Endothelial cell of umbilical vein (primary cell): ENCODE measurements around the gene TRDN. TPM values are rescaled to one million over a fixed set of nuclear protein-coding genes. Genes with fewer than 3 reads are reported as not detected.

Source experiments
- BruUV-seq: library from RNA; stranded (reverse); fragments of 400-500 nt; replicated peaks from 2 replicates; lab custom pipeline; 2021; lab: Mats Ljungman, UMichigan
- CTCF ChIA-PET: fragments of 300-600, 350-600 bp; sonication (Branson Sonifier 250); formaldehyde crosslinking; loops from one replicate; lab custom pipeline; 2021; ENCODE audit warnings: antibody characterized with exemption, inconsistent platforms; lab: Charles Lee
- POLR2A ChIA-PET: fragments of 300-600, 350-600 bp; sonication (Branson Sonifier 250); formaldehyde crosslinking; loops from one replicate; lab custom pipeline; 2021; ENCODE audit warnings: antibody characterized with exemption, inconsistent platforms; lab: Charles Lee
- DNase-seq: peaks from one replicate; pipeline ENCODE4 v3.0.0-alpha.2; 2011; ENCODE audit warnings: low read depth, low spot score
- FAIRE-seq: peaks from 2 replicates; lab custom pipeline; 2011; peaks lifted over from hg19 to GRCh38; lab: Jason Lieb, UNC
- H2AFZ ChIP-seq: 2 replicates; pipeline ENCODE4 v1.6.0; 2012; ENCODE audit warnings: low read depth, low read length, control low read depth, inconsistent platforms
- H3K27ac ChIP-seq: 2 replicates; pipeline ENCODE4 v1.5.1; 2011; ENCODE audit warnings: low read depth, mild to moderate bottlenecking, control low read depth, low read length, moderate library complexity; ENCODE audit not compliant: insufficient read depth
- H3K27me3 ChIP-seq, 2 experiments: 2 replicates each; pipeline versions ENCODE4 v1.6.0 to v1.6.1; 2011; ENCODE audit warnings: low read length in 2 of 2, mixed read lengths in 1 of 2; ENCODE audit not compliant: control insufficient read depth in 2 of 2, insufficient read depth in 2 of 2
- H3K36me3 ChIP-seq, 2 experiments: 2 replicates in 1 of 2; 3 replicates in 1 of 2; pipeline ENCODE4 v1.5.1; 2011; ENCODE audit warnings: low read length in 2 of 2, mild to moderate bottlenecking in 1 of 2, moderate library complexity in 1 of 2; ENCODE audit not compliant: control insufficient read depth in 2 of 2, insufficient read depth in 2 of 2; ENCODE audit errors: extremely low read depth in 1 of 2
- H3K4me1 ChIP-seq: 3 replicates; pipeline ENCODE4 v1.5.1; 2011; ENCODE audit warnings: mild to moderate bottlenecking, low read length; ENCODE audit not compliant: control insufficient read depth, insufficient read depth; ENCODE audit errors: extremely low read depth
- H3K4me2 ChIP-seq: 2 replicates; pipeline ENCODE4 v1.6.1; 2011; ENCODE audit warnings: low read length, control low read depth, mixed read lengths; ENCODE audit not compliant: insufficient read depth
- H3K4me3 ChIP-seq, 3 experiments: fragments of 200-600 bp in 1 of 3; sonication (generic), shearing (Covaris generic) in 1 of 3; replicated peaks in 1 of 3; 2 replicates each; pipeline ENCODE4 v1.5.1; 2011 to 2016; ENCODE audit warnings: control low read depth in 3 of 3, low read length in 3 of 3, mild to moderate bottlenecking in 2 of 3, inconsistent platforms in 1 of 3, low read depth in 1 of 3, moderate library complexity in 1 of 3; ENCODE audit not compliant: insufficient read depth in 1 of 3
- H3K79me2 ChIP-seq: 2 replicates; pipeline ENCODE4 v1.6.0; 2012; ENCODE audit warnings: low read length, inconsistent platforms; ENCODE audit not compliant: control insufficient read depth, insufficient read depth
- H3K9ac ChIP-seq: replicated peaks from 2 replicates; pipeline ENCODE3; 2011; ENCODE audit warnings: low read length, control low read depth; ENCODE audit not compliant: insufficient read depth; ENCODE audit errors: extremely low read depth
- H3K9me1 ChIP-seq: replicated peaks from 3 replicates; pipeline ENCODE4 v1.6.0; 2011; ENCODE audit warnings: mild to moderate bottlenecking, low read length; ENCODE audit not compliant: control insufficient read depth, insufficient read depth; ENCODE audit errors: extremely low read depth
- H3K9me3 ChIP-seq: replicated peaks from 2 replicates; pipeline ENCODE4 v1.5.1; 2012; ENCODE audit warnings: low read length, inconsistent platforms; ENCODE audit not compliant: control insufficient read depth, insufficient read depth
- H4K20me1 ChIP-seq: replicated peaks from 2 replicates; pipeline ENCODE3; 2011; ENCODE audit warnings: mild to moderate bottlenecking, low read length; ENCODE audit not compliant: control insufficient read depth, insufficient read depth; ENCODE audit errors: extremely low read depth
- CTCF ChIP-seq, 2 donors: IDR thresholded peaks; 1 replicate in 1 of 2; 2 replicates in 1 of 2; pipeline ENCODE4 v1.5.1; 2011; ENCODE audit warnings: low read length in 2 of 2, mild to moderate bottlenecking in 2 of 2, moderate library complexity in 2 of 2, control low read depth in 1 of 2, inconsistent platforms in 1 of 2, low read depth in 1 of 2; ENCODE audit not compliant: insufficient read depth in 1 of 2; ENCODE audit errors: extremely low read depth in 1 of 2
- EZH2 ChIP-seq: IDR thresholded peaks from 2 replicates; pipeline ENCODE4 v1.6.1; 2012; ENCODE audit warnings: borderline replicate concordance, low read depth, mild to moderate bottlenecking, moderate library complexity, low read length, inconsistent platforms; ENCODE audit not compliant: severe bottlenecking
- FOS ChIP-seq: IDR thresholded peaks from 2 replicates; pipeline ENCODE4 v1.6.1; 2011; ENCODE audit warnings: mild to moderate bottlenecking, low read length, moderate library complexity, borderline replicate concordance; ENCODE audit not compliant: insufficient read depth
- GATA2 ChIP-seq: IDR thresholded peaks from 2 replicates; pipeline ENCODE4 v1.7.0; 2011; ENCODE audit warnings: low read depth, mild to moderate bottlenecking, moderate library complexity, mixed read lengths, low read length; ENCODE audit not compliant: insufficient read length, insufficient read depth
- JUN ChIP-seq: IDR thresholded peaks from 2 replicates; pipeline ENCODE4 v1.6.1; 2011; ENCODE audit warnings: borderline replicate concordance, low read depth; ENCODE audit not compliant: insufficient read length, insufficient read depth
- MYC ChIP-seq: IDR thresholded peaks from one replicate; pipeline ENCODE4 v1.6.1; 2011; ENCODE audit warnings: mild to moderate bottlenecking, low read depth, low read length
- POLR2A ChIP-seq: IDR thresholded peaks from 2 replicates; pipeline ENCODE4 v1.6.1; 2012; ENCODE audit warnings: low read depth, mild to moderate bottlenecking, control low read depth, low read length
- POLR2AphosphoS5 ChIP-seq: IDR thresholded peaks from 2 replicates; pipeline ENCODE4 v1.6.1; 2012; ENCODE audit warnings: low read depth, mild to moderate bottlenecking, control low read depth, low read length, moderate library complexity; ENCODE audit not compliant: insufficient read depth
- dilution Hi-C: fragments of 300-500 bp; cut with MboI; formaldehyde crosslinking; loops from one replicate; pipeline ENCODE4 v1.15.0; 2019; ENCODE audit warnings: low sequenced_read_pairs; ENCODE audit not compliant: extremely low pct_ligation_motif_present
- intact Hi-C: fragments of 100-400 bp; cut with micrococcal nuclease; formaldehyde crosslinking; loops from one replicate; pipeline ENCODE4 v1.10.0; 2022
- polyA plus RNA-seq, 4 experiments: library from polyadenylated mRNA; depleted of rRNA in 3 of 4; stranded (reverse) in 3 of 4; unstranded in 1 of 4; fragments of >200 nt; gene quantifications; 2 replicates each; pipeline versions ENCODE4 v1.2.1 to v1.2.3, GENCODE V29; 2011 to 2012; ENCODE audit warnings: missing spikeins in 1 of 4
- total RNA-seq: library from RNA; stranded (reverse); gene quantifications from 2 replicates; pipeline ENCODE4 v1.2.3, GENCODE V29; 2021
- TF ChIP-seq, protein P1 (sequence below): IDR thresholded peaks from 2 replicates; pipeline ENCODE4 v1.6.1; 2011; ENCODE audit not compliant: insufficient read depth, insufficient read length

Gene TRDN
- total and polyA plus RNA-seq, 2 donors (not counting 3 experiments of a cell fraction or from before 2014, with no cell fraction given): not detected

DNA sequence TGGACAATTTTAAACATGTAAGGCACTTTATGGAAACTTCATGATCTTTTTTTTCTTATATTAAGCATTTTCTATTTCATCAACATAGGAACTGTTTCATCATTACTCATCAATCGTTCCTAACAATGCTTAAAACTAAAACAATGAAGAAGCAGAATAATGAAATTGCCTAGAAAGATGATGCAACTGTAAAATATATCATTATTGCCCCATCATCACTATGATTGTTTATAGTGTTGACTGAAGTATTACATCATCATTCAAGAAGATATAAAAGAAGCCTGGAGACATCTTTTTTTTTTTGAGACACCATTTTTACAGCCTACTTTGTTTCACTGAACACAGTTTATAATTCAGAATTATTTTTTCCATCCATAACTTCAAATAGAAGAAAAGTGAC is 147.2 kb downstream of the TRDN start:
- POLR2A ChIA-PET: no interaction called here
- BruUV-seq: no TSS peak
- intact Hi-C loops (no loop called here), dilution Hi-C loops (no loop called here)
- no peaks in the 10 kb centered on the region for H3K79me2 ChIP-seq
- no peak overlapping the region for H3K9ac ChIP-seq
- no peaks in the 10 kb centered on the region for H3K27me3 ChIP-seq
- no peak overlapping the region for H2AFZ ChIP-seq
- no peaks in the 10 kb centered on the region for H3K36me3 ChIP-seq
- no peaks in the 10 kb centered on the region for H4K20me1 ChIP-seq
- DNase-seq (no peak), FAIRE-seq (no peak)
- H3K4me1 ChIP-seq: no peaks in the 10 kb centered on the region
- TF ChIP-seq, protein P1, sequence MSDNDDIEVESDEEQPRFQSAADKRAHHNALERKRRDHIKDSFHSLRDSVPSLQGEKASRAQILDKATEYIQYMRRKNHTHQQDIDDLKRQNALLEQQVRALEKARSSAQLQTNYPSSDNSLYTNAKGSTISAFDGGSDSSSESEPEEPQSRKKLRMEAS: no peak
- no peak for TF ChIP-seq POLR2AphosphoS5
- no peak for TF ChIP-seq JUN
- TF ChIP-seq CTCF (IDR thresholded peaks at IDR 0.05; ENCODE audit: extremely low read depth in 1 of 2, insufficient read depth in 1 of 2, low read depth in 1 of 2, low read length in 2 of 2): no peak
- no peak for TF ChIP-seq MYC
- TF ChIP-seq POLR2A: no peak
- TF ChIP-seq EZH2: no peak
- TF ChIP-seq FOS: no peak
- TF ChIP-seq GATA2: no peak
- no peak overlapping the region for H3K27ac ChIP-seq
- H3K9me3 ChIP-seq: no peaks in the 10 kb centered on the region
- no peak overlapping the region for H3K4me2 ChIP-seq
- CTCF ChIA-PET: no interaction called here
- no peaks in the 10 kb centered on the region for H3K9me1 ChIP-seq
- no peak overlapping the region for H3K4me3 ChIP-seq
